ENCODE measurements around the gene FAM107B. TPM values are rescaled to one million over a fixed set of nuclear protein-coding genes. Genes with fewer than 3 reads are reported as not detected.

FAM107B gene
- total RNA-seq, 1 donor, result 30.0 TPM

- H3K4me3 ChIP-seq (ENCODE audit: insufficient read depth, low read length), result peak overlapping the region; percentile 46
- H3K79me2 ChIP-seq (ENCODE audit: insufficient read depth, low read length), result peaks cover 56% of the 10 kb centered on the region
- H4K20me1 ChIP-seq (ENCODE audit: insufficient read depth, low read length), result no peaks in the 10 kb centered on the region
- peak overlapping the region; percentile 93 for H3K27ac ChIP-seq (ENCODE audit: low read depth, low read length)
- TF ChIP-seq CTCF (IDR thresholded peaks at IDR 0.05; ENCODE audit: extremely low read depth, low read depth, low read length), result no peak
- no peaks in the 10 kb centered on the region for H3K27me3 ChIP-seq (ENCODE audit: insufficient read depth, low read length)
- H3K4me1 ChIP-seq (ENCODE audit: insufficient read depth, low read length), result peaks cover 16% of the 10 kb centered on the region
- H3K4me2 ChIP-seq (ENCODE audit: insufficient read depth, low read length), result peak overlapping the region; percentile 75
- H3K9me3 ChIP-seq (ENCODE audit: low read depth, low read length), result no peaks in the 10 kb centered on the region
- H3K36me3 ChIP-seq (ENCODE audit: insufficient read depth, low read length), result no peaks in the 10 kb centered on the region
- H2AFZ ChIP-seq (ENCODE audit: low read length), result peak overlapping the region; percentile 63
- DNase-seq (ENCODE audit: insufficient read length, low spot score, missing footprints), result peak; percentile 90
Observed at GRCh38 chr10:14588084-14588937, 186.4 kb downstream of the FAM107B start.

- no peak for TF ChIP-seq CTCF (IDR thresholded peaks at IDR 0.05; ENCODE audit: extremely low read depth, low read depth, low read length)
- DNase-seq (ENCODE audit: insufficient read length, low spot score, missing footprints), result no peak
- Histone ChIP-seq H3K4me3 (ENCODE audit: insufficient read depth, low read length) (peak overlapping the region; percentile 32), H3K27ac (ENCODE audit: low read depth, low read length) (peak overlapping the region; percentile 93), H3K9me3 (ENCODE audit: low read depth, low read length) (no peaks in the 10 kb centered on the region), H3K79me2 (ENCODE audit: insufficient read depth, low read length) (peaks cover 57% of the 10 kb centered on the region), H3K4me1 (ENCODE audit: insufficient read depth, low read length) (peaks cover 16% of the 10 kb centered on the region), H3K27me3 (ENCODE audit: insufficient read depth, low read length) (no peaks in the 10 kb centered on the region), H2AFZ (ENCODE audit: low read length) (peak overlapping the region; percentile 60), H3K36me3 (ENCODE audit: insufficient read depth, low read length) (no peaks in the 10 kb centered on the region), H3K4me2 (ENCODE audit: insufficient read depth, low read length) (peak overlapping the region; percentile 75), H4K20me1 (ENCODE audit: insufficient read depth, low read length) (no peaks in the 10 kb centered on the region)
Observed at GRCh38 chr10:14587540-14588083, 187.1 kb downstream of the FAM107B start.

DNA sequence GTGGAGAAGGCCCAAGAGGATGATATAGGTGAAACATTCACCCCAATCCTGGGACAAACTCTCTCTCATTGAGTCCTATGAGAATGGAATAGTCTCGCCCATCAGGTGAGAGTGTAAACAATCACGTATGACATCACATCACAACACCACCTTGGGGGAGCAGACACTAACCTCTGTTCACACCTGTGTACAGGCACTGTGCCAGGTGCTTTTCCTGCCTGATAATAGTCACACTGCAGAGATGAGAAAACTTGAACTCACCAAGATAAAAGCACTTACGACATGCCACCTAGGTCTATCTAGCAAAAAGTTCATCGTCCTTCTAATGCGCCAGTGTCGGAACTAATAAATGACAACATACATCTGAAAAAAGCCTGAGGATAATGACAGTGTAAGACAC lies 187.8 kb downstream of the FAM107B start:
- DNase-seq (ENCODE audit: insufficient read length, low spot score, missing footprints), result no peak
- H3K4me3 ChIP-seq (ENCODE audit: insufficient read depth, low read length), result no peak overlapping the region
- peak overlapping the region; percentile 93 for H3K27ac ChIP-seq (ENCODE audit: low read depth, low read length)
- no peak for TF ChIP-seq CTCF (IDR thresholded peaks at IDR 0.05; ENCODE audit: extremely low read depth, low read depth, low read length)
- peaks cover 16% of the 10 kb centered on the region for H3K4me1 ChIP-seq (ENCODE audit: insufficient read depth, low read length)
- H3K4me2 ChIP-seq (ENCODE audit: insufficient read depth, low read length), result no peak overlapping the region
- H3K79me2 ChIP-seq (ENCODE audit: insufficient read depth, low read length), result peaks cover 57% of the 10 kb centered on the region
- H3K36me3 ChIP-seq (ENCODE audit: insufficient read depth, low read length), result no peaks in the 10 kb centered on the region
- no peaks in the 10 kb centered on the region for H3K27me3 ChIP-seq (ENCODE audit: insufficient read depth, low read length)
- no peaks in the 10 kb centered on the region for H3K9me3 ChIP-seq (ENCODE audit: low read depth, low read length)
- H2AFZ ChIP-seq (ENCODE audit: low read length), result no peak overlapping the region
- no peaks in the 10 kb centered on the region for H4K20me1 ChIP-seq (ENCODE audit: insufficient read depth, low read length)

All from osteoblast (primary cell).